Ureter (tissue), 1 donor: ENCODE measurements around the gene TRAPPC2. TPM values are rescaled to one million over a fixed set of nuclear protein-coding genes. Genes with fewer than 3 reads are reported as not detected.
"Not testable (repeated sequence)": the region's sequence is repeated elsewhere in the genome, so short reads cannot be mapped to it uniquely, and the experiment has no call there.

Experiments
- DNase-seq: peaks from one replicate; pipeline ENCODE4 v3.0.0-alpha.2; 2020; ENCODE audit warnings: low spot score
- total RNA-seq: library from RNA; stranded (reverse); gene quantifications from one replicate; pipeline ENCODE4 v1.2.4, GENCODE V29; 2023
- donor health status: DM: yes; HTN: yes; CAD: no.

The TRAPPC2 gene
- total RNA-seq, 1 donor from 2014 or later, result 17.4 TPM

GRCh38 chrX:13698432-13698831 is 36.0 kb downstream of the TRAPPC2 start:
- DNase-seq, result no peak

- DNase-seq, result no peak
Observed at GRCh38 chrX:13697976-13698375, 36.4 kb downstream of the TRAPPC2 start.

DNA sequence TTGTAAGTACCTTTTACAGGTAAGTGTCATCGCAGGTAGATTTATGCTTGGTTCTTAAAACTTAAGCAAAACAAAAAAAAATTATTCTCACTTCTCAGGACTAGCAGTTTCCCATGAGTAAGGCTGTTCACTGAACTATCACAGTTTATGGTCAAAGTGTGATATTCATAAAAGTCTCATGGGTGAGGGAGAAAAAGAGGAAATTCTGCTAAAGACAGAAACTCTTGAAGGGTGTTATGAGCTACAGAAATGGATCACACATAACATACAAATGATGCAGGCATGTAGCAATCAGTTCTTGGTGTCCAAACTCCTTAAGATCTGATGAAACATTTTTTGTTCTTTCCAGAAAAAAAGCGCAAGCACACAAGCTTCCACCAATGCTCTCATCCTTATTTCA is 37.0 kb downstream of the TRAPPC2 start:
- no peak for DNase-seq

- no peak for DNase-seq
Observed at GRCh38 chrX:13695601-13696115, 38.8 kb downstream of the TRAPPC2 start.

GRCh38 chrX:13694983-13695382 is 39.4 kb downstream of the TRAPPC2 start:
- no peak for DNase-seq

DNA sequence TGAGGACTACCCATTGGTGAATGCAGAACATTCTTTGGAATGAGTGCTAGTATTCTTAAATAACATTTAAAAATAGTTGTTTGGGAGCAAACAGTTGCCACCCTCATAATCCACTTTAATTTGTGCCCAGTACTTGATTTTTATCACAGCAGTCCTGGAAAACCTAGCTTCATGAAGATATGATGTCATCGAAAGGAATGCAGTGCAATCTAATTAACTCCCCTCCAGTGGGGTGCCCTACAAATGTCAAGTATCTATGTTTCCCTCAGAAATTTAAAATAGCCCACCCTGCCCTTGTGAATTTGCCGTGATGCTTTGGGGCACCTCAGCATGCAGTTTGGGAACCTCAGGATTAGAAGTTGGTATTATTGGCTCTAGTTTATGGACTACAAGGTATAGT is 40.1 kb downstream of the TRAPPC2 start:
- DNase-seq, result no peak

DNA sequence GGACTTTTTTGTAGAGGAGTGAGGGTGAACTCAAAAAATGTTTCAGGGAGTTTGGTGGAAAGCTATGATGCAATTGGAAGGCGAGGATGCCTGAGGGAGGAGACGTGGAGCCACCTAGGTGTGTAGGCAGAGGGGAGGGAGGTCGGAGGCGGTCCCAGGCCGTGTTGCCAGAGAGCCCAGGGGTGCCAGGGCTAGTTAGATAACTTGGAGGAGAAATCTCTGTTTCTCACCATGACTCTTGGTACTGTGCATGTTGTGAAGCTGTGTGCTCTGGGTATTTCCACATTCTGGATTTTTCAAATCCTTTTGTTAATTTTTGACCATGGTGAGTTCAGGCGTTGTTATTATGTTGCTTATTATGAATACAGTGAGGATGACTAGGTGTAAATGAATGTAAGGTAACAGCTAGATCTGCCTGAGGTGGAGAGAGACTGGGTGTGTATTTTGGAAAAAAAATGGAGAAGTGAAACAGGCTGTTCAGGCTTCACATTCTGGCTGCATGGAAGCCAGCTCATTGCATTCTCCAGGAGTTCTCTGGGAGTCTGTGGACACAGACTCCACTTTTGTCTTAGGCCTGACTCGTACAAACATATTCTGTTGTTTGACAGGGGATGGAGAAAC is 41.0 kb downstream of the TRAPPC2 start:
- DNase-seq, result no peak

- DNase-seq, result no peak
Observed at GRCh38 chrX:13692771-13693231, 41.6 kb downstream of the TRAPPC2 start.

DNA sequence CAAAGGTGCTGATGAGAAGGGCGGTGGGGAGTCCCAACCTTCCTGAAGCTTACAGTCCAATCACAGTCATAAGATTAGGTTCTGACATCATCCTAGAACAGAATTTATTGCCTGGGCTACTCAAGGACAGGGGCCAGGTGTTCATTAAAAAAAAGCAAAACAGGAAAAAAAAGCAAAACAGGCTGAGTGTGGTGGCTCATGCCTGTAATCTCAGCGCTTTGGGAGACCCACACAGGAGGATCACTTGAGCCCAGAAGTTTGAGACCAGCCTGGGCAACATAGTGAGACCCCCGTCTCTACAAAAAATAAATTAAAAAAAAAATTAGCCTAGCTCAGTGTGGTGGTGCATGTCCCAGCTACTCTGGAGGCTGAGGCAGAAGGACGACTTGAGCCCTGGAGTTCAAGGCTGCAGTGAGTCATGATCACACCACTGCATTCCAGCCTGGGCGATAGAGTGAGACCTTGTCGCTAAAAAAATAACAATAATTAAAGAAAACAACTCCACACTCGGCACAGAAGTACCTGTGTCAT is 42.5 kb downstream of the TRAPPC2 start:
- DNase-seq, result no peak

GRCh38 chrX:13690836-13691235 is 43.6 kb downstream of the TRAPPC2 start:
- DNase-seq, result no peak

- no peak for DNase-seq
Observed at GRCh38 chrX:13689741-13690211, 44.6 kb downstream of the TRAPPC2 start.

GRCh38 chrX:13688958-13689740 is 45.3 kb downstream of the TRAPPC2 start, which contains the start of gene RAB9A:
RAB9A (plus strand) TSS chrX:13689128; CDS start chrX:13708747, 19,619 bp downstream.
- peak; percentile 89 for DNase-seq

- DNase-seq, result no peak
Observed at GRCh38 chrX:13688384-13688957, 45.9 kb downstream of the TRAPPC2 start.

- no peak for DNase-seq
Observed at GRCh38 chrX:13687203-13687602, 47.2 kb downstream of the TRAPPC2 start.

- DNase-seq, result no peak
Observed at GRCh38 chrX:13685126-13685763, 49.2 kb downstream of the TRAPPC2 start.

DNA sequence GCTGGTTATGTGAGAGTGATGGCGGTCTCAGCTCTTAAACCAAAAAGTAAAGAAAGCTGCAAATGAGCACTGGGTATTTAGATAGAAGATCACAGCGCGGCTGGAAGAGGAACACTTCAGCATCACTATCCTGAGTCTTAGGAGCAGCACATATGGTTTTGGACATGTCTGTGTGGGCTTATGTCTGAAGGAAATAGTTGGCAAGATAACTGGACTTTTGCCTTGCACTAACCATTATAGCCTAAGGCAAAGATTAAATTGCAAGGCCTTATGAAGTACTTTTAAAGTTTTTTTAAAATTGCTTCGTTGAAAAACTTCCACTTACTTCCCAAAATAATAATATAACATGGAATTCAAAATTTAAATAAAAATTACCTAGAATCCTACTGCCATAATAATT is 50.1 kb downstream of the TRAPPC2 start:
- no peak for DNase-seq

DNA sequence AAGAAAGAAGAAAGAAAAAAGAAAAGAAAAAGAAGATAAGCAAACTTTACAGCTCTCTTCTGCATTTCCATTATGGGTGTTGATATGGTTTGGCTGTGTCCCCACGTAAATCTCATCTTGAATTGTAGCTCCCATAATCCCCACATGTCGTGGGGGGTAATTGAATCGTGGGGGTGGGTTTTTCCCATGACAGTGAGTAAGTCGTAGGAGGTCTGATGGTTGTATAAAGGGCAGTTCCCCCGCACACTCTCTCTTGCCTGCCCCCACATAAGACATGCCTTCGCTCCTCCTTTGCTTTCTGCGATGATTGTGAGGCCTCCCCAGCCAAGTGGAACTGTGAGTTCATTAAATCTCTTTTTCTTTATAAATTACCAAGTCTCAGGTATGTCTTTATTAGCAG is 52.8 kb downstream of the TRAPPC2 start:
- no peak for DNase-seq

DNA sequence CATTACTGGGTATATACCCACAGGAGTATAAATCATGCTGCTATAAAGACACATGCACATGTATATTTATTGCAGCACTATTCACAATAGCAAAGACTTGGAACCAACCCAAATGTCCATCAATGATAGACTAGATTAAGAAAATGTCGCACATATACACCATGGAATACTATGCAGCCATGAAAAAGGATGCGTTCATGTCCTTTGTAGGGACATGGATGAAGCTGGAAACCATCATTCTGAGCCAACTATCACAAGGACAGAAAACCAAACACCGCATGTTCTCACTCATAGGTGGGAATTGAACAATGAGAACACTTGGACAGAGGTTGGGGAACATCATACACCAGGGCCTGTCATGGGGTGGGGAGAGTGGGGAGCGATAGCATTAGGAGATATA is 54.7 kb downstream of the TRAPPC2 start:
- DNase-seq, result not testable (repeated sequence)

- DNase-seq, result no peak
Observed at GRCh38 chrX:13676885-13677284, 57.5 kb downstream of the TRAPPC2 start.

- DNase-seq, result no peak
Observed at GRCh38 chrX:13673016-13673415, 61.4 kb downstream of the TRAPPC2 start.

DNA sequence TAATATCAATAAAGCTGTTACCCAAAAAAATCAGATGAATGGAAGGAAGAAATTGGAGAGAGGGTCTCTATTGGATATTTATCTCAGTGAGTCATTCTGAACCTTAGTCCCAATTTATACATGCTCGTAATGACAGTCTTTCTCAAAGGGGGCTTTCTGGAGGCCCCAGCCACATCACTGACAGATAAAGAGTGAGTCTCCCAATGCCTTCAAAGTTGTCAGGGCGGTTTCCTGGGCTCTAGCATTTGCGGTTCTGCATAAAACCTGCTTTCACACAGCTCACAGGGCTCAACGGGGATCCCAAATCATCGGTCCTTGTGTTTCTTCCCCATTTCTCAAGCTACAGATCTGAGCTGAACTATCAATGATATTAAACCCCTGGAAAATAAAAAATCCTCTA is 64.2 kb downstream of the TRAPPC2 start:
- DNase-seq, result no peak

DNA sequence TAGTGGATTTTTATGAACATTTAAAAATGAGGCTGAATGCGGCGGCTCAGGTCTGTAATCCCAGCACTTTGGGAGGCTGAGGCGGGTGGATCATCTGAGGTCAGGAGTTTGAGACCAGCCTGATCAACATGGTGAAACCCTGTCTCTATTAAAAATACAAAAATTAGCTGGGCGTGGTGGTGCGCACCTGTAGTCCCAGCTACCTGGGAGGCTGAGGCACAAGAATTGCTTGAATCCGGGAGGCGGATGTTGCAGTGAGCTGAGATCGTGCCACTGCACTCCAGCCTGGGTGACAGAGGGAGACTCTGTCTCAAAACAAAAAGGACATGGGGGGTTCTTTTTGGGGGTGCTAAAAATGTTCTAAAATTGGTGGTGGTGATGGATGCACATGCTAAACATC is 64.7 kb downstream of the TRAPPC2 start:
- DNase-seq, result not testable (repeated sequence)
